B cell (primary cell): ENCODE measurements around the gene RBM26. TPM values are rescaled to one million over a fixed set of nuclear protein-coding genes. Genes with fewer than 3 reads are reported as not detected.
"Not testable (repeated sequence)": the region's sequence is repeated elsewhere in the genome, so short reads cannot be mapped to it uniquely, and the experiment has no call there.

Experiments used
- ATAC-seq: fragments of 200-7000 bp; cut with Tn5 transposase; one replicate; pipeline ENCODE4 v1.10.0; 2021; ENCODE audit warnings: low read depth, mild to moderate bottlenecking, moderate number of reproducible peaks, moderate library complexity
- CTCF ChIA-PET: fragments of 350-600 bp; sonication (Branson Sonifier 250); formaldehyde crosslinking; loops from one replicate; lab custom pipeline; 2021; ENCODE audit warnings: antibody characterized with exemption, inconsistent platforms; lab: Charles Lee
- POLR2A ChIA-PET: fragments of 350-600 bp; sonication (Branson Sonifier 250); formaldehyde crosslinking; loops from one replicate; lab custom pipeline; 2021; ENCODE audit warnings: antibody characterized with exemption; lab: Charles Lee
- DNase-seq: peaks from one replicate; pipeline ENCODE4 v3.0.0; 2013
- H2AFZ ChIP-seq: 2 replicates; pipeline ENCODE4 v1.6.1; 2012; ENCODE audit warnings: mild to moderate bottlenecking, low read depth, low read length; ENCODE audit not compliant: insufficient read depth, poor library complexity, severe bottlenecking
- H3K27ac ChIP-seq, 2 donors: 1 replicate in 1 of 2; 2 replicates in 1 of 2; pipeline ENCODE4 v1.5.1; 2012 to 2013; ENCODE audit warnings: low read length in 2 of 2, mild to moderate bottlenecking in 2 of 2, moderate library complexity in 1 of 2
- H3K27me3 ChIP-seq, 4 experiments: fragments of 200-600 bp in 1 of 4; sonication (generic) in 1 of 4; replicated peaks in 1 of 4; 1 replicate in 2 of 4; 2 replicates in 2 of 4; pipeline versions ENCODE4 v1.6.1 to v1.7.0; 2013 to 2016; ENCODE audit warnings: low read length in 3 of 4, mild to moderate bottlenecking in 2 of 4, mixed read lengths in 1 of 4, moderate library complexity in 1 of 4; ENCODE audit not compliant: insufficient read depth in 4 of 4, control insufficient read depth in 3 of 4; ENCODE audit errors: control extremely low read depth in 1 of 4
- H3K36me3 ChIP-seq, 2 experiments: replicated peaks in 1 of 2; 1 replicate in 1 of 2; 2 replicates in 1 of 2; pipeline versions ENCODE4 v1.6.1 to v1.7.1; 2013; ENCODE audit warnings: low read length in 1 of 2; ENCODE audit not compliant: insufficient read depth in 2 of 2, control insufficient read depth in 1 of 2; ENCODE audit errors: control extremely low read depth in 1 of 2, extremely low read depth in 1 of 2
- H3K4me1 ChIP-seq, 2 donors: fragments of 200-600 bp in 1 of 2; sonication (generic) in 1 of 2; 1 replicate in 1 of 2; 2 replicates in 1 of 2; pipeline versions ENCODE4 v1.5.1 to v1.6.1; 2013 to 2017; ENCODE audit warnings: low read length in 2 of 2; ENCODE audit not compliant: control insufficient read depth in 2 of 2, insufficient read depth in 2 of 2
- H3K4me2 ChIP-seq: replicated peaks from 2 replicates; pipeline ENCODE3; 2012; ENCODE audit warnings: mild to moderate bottlenecking, low read depth, low read length; ENCODE audit not compliant: poor library complexity, severe bottlenecking
- H3K4me3 ChIP-seq, 5 experiments: fragments of 200-600 bp in 1 of 5; sonication (generic) in 1 of 5; 1 replicate in 3 of 5; 2 replicates in 2 of 5; pipeline versions ENCODE4 v1.5.1 to v1.7.0; 2011 to 2016; ENCODE audit warnings: low read length in 4 of 5, mild to moderate bottlenecking in 4 of 5, low read depth in 2 of 5, control low read depth in 1 of 5, moderate library complexity in 1 of 5; ENCODE audit not compliant: insufficient read depth in 1 of 5; ENCODE audit errors: control extremely low read depth in 1 of 5, extremely low read depth in 1 of 5
- H3K79me2 ChIP-seq: fragments of 200-600 bp; sonication (generic); one replicate; pipeline ENCODE4 v1.6.0; 2016; ENCODE audit warnings: low read length; ENCODE audit not compliant: control insufficient read depth, insufficient read depth
- H3K9ac ChIP-seq: fragments of 200-600 bp; sonication (generic); 2 replicates; pipeline ENCODE4 v1.6.1; 2017; ENCODE audit warnings: mild to moderate bottlenecking, low read length, moderate library complexity
- H3K9me3 ChIP-seq, 3 donors: one replicate each; pipeline versions ENCODE4 v1.6.1 to v1.7.1; 2013; ENCODE audit warnings: low read length in 2 of 3; ENCODE audit not compliant: control insufficient read depth in 2 of 3, insufficient read depth in 1 of 3; ENCODE audit errors: control extremely low read depth in 1 of 3
- H4K20me1 ChIP-seq: 2 replicates; pipeline ENCODE4 v1.6.0; 2012; ENCODE audit warnings: mild to moderate bottlenecking, low read length; ENCODE audit not compliant: insufficient read depth, control insufficient read depth, poor library complexity, severe bottlenecking
- H3K27ac Mint-ChIP-seq: one replicate; pipeline ENCODE4 v1.8.0; 2021; ENCODE audit warnings: mixed read lengths
- H3K27me3 Mint-ChIP-seq: one replicate; pipeline ENCODE4 v1.8.0; 2021; ENCODE audit warnings: mixed read lengths
- H3K4me1 Mint-ChIP-seq: one replicate; pipeline ENCODE4 v1.8.0; 2021; ENCODE audit warnings: mixed read lengths
- H3K4me3 Mint-ChIP-seq: one replicate; pipeline ENCODE4 v1.8.0; 2021; ENCODE audit warnings: mixed read lengths
- H3K9me3 Mint-ChIP-seq: one replicate; pipeline ENCODE4 v1.8.0; 2022; ENCODE audit warnings: mixed read lengths; ENCODE audit not compliant: insufficient read depth
- CTCF ChIP-seq: fragments of 200-600 bp; IDR thresholded peaks from one replicate; pipeline ENCODE4 v1.8.0; 2022; ENCODE audit warnings: antibody characterized with exemption, mild to moderate bottlenecking
- EZH2 ChIP-seq: IDR thresholded peaks from 2 replicates; pipeline ENCODE4 v1.6.1; 2012; ENCODE audit warnings: borderline replicate concordance, low read depth, mild to moderate bottlenecking, moderate library complexity, low read length; ENCODE audit not compliant: insufficient read depth, poor library complexity, severe bottlenecking
- WGBS: methylation state at CpG from one replicate; pipeline ENCODE4 v1.1.5; 2013; ENCODE audit warnings: missing lambda C conversion rate; ENCODE audit not compliant: insufficient coverage; 5-methylcytosine and 5-hydroxymethylcytosine counted together
- intact Hi-C: fragments of 100-400 bp; cut with micrococcal nuclease; formaldehyde crosslinking; loops from one replicate; pipeline ENCODE4 v1.10.0; 2022
- polyA plus RNA-seq: library from polyadenylated mRNA; depleted of rRNA; stranded (reverse); fragments of >200 nt; gene quantifications from 2 replicates; pipeline ENCODE4 v1.2.3, GENCODE V29; 2012
- total RNA-seq, 2 donors: library from RNA; stranded (reverse); fragments of 120-200 nt in 1 of 2; gene quantifications; 1 replicate in 1 of 2; 2 replicates in 1 of 2; pipeline versions ENCODE4 v1.2.3 to v1.2.4, GENCODE V29; 2013 to 2022

Gene RBM26
- total and polyA plus RNA-seq, 2 donors (not counting 1 experiment from before 2014, with no cell fraction given), result 34.5 to 159 TPM

DNA sequence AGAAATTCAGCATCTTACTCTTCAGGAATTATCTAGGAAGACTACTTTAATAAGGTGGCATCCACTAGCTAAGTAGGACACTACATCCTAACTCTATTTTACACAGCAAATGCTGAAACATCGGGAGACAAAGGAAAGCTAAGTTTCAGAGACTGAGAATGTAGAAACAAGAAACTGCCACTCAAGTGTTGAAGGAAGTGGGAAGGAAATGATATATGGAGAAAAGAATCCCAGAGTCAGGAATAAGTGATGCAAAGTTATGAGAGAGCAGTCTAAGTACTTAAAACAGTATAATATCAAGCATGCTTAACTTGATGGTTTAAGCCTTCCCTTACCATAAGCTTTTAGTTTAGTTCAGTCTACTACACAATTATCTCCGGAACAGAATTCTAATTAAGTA lies 52.4 kb downstream of the RBM26 start:
- no CpG with 5 or more reads among the region's 2 CpGs for WGBS
- Histone ChIP-seq H3K4me1 (no peaks in the 10 kb centered on the region), H3K9me3 (no peaks in the 10 kb centered on the region), H3K27me3 (no peaks in the 10 kb centered on the region), H3K27ac (no peak overlapping the region), H2AFZ (no peak overlapping the region), H4K20me1 (no peaks in the 10 kb centered on the region), H3K79me2 (no peaks in the 10 kb centered on the region), H3K9ac (no peak overlapping the region), H3K36me3 (peaks cover 10 to 74% of the 10 kb centered on the region in 2 experiments), H3K4me3 (no peak overlapping the region), H3K4me2 (no peak overlapping the region)
- ChIA-PET POLR2A (no interaction called here), CTCF (interaction anchor here (1.3 kb wide), 1 partner anchor 38 kb away, joined by 4 read pairs; no protein-coding TSS in a partner anchor)
- Mint-ChIP-seq H3K4me1 (no peaks in the 10 kb centered on the region), H3K27me3 (no peaks in the 10 kb centered on the region), H3K4me3 (no peak overlapping the region), H3K9me3 (no peaks in the 10 kb centered on the region), H3K27ac (no peak overlapping the region)
- ATAC-seq (no peak), DNase-seq (no peak)
- TF ChIP-seq EZH2, result no peak
- no peak for TF ChIP-seq CTCF
- intact Hi-C loops, result loop anchor here (2.0 kb wide), 1 partner anchor 15 kb away; no protein-coding TSS in a partner anchor

- intact Hi-C loops, result no loop called here
- Histone ChIP-seq H3K9ac (no peak overlapping the region), H3K27ac (no peak overlapping the region), H3K36me3 (peaks cover 10 to 66% of the 10 kb centered on the region in 2 experiments), H3K4me1 (no peaks in the 10 kb centered on the region), H3K4me2 (no peak overlapping the region), H4K20me1 (no peaks in the 10 kb centered on the region), H2AFZ (no peak overlapping the region), H3K9me3 (no peaks in the 10 kb centered on the region), H3K27me3 (no peaks in the 10 kb centered on the region), H3K4me3 (no peak overlapping the region), H3K79me2 (no peaks in the 10 kb centered on the region)
- TF ChIP-seq CTCF, result no peak
- TF ChIP-seq EZH2, result no peak
- Mint-ChIP-seq H3K27me3 (no peaks in the 10 kb centered on the region), H3K9me3 (no peaks in the 10 kb centered on the region), H3K27ac (no peak overlapping the region), H3K4me1 (no peaks in the 10 kb centered on the region), H3K4me3 (no peak overlapping the region)
- ChIA-PET POLR2A (no interaction called here), CTCF (interaction anchor here (1.2 kb wide), 1 partner anchor 39 kb away, joined by 4 read pairs; no protein-coding TSS in a partner anchor)
- DNase-seq (no peak), ATAC-seq (no peak)
These were observed 53.9 kb downstream of the RBM26 start for GRCh38 chr13:79352107-79352506.

- H3K27me3 ChIP-seq, H3K4me2 ChIP-seq, ATAC-seq, H3K27ac ChIP-seq, H3K4me1 ChIP-seq, H3K9me3 Mint-ChIP-seq, H4K20me1 ChIP-seq, H2AFZ ChIP-seq, H3K79me2 ChIP-seq, H3K4me3 Mint-ChIP-seq, H3K27me3 Mint-ChIP-seq, H3K4me1 Mint-ChIP-seq, DNase-seq, H3K4me3 ChIP-seq, H3K9ac ChIP-seq, intact Hi-C loops, H3K27ac Mint-ChIP-seq, H3K9me3 ChIP-seq: not testable (repeated sequence)
- H3K36me3 ChIP-seq, result peaks cover 14 to 54% of the 10 kb centered on the region in 2 experiments
- WGBS, result 100% methylated on average over 4 of the region's 10 CpGs
- POLR2A ChIA-PET, result interaction anchor here (0.7 kb wide), 1 partner anchor 740 kb away, joined by 4 read pairs; no protein-coding TSS in a partner anchor
- CTCF ChIA-PET, result interaction anchor here (0.7 to 2.1 kb wide), 3 partner anchors 42 to 134 kb away, joined by 3 to 8 read pairs (median 7); no protein-coding TSS in a partner anchor
These were observed 56.4 kb downstream of the RBM26 start for GRCh38 chr13:79349608-79350007.
